Measurements from ENCODE around the gene ARNT2.

The ARNT2 gene

DNA sequence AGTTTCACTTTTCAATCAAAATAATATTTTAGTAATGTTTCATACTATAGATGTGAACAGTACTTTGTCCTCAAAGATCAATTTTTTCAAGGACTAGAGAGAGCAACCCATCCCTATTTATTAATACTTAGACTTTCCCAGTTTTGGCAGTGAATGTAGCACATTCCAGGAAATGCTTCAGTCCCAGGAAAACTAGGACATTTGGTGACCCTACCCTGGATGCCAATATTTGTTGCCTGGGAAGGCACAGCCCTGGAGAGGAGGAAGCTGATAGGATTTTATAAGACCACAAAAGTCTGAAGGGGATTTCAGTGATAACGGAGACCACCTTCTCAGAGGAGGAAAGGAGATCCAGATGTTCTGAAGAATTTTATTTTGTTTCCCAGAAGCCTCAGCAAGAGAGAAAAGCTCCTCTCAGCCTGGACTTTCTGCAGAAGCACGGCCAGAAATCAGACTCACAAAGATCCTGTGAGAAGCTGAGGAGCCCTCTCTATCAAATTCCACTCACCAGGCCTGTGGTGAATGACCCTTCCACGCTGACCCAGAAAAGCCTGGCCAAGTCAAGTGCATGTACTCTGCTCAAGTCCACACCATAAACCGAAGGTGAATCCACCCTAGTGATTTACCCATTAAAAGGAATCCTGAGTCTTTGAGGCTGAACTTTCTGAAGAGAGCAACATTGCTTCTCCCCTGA is 203.3 kb downstream of the ARNT2 start:
- TF ChIP-seq, protein P1, sequence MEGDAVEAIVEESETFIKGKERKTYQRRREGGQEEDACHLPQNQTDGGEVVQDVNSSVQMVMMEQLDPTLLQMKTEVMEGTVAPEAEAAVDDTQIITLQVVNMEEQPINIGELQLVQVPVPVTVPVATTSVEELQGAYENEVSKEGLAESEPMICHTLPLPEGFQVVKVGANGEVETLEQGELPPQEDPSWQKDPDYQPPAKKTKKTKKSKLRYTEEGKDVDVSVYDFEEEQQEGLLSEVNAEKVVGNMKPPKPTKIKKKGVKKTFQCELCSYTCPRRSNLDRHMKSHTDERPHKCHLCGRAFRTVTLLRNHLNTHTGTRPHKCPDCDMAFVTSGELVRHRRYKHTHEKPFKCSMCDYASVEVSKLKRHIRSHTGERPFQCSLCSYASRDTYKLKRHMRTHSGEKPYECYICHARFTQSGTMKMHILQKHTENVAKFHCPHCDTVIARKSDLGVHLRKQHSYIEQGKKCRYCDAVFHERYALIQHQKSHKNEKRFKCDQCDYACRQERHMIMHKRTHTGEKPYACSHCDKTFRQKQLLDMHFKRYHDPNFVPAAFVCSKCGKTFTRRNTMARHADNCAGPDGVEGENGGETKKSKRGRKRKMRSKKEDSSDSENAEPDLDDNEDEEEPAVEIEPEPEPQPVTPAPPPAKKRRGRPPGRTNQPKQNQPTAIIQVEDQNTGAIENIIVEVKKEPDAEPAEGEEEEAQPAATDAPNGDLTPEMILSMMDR (conservative IDR thresholded peaks at IDR 0.05; ENCODE audit: control insufficient read depth, insufficient read depth, low read depth, low read length) = no peak
- H3K4me3 ChIP-seq (ENCODE audit: control insufficient read depth, low read depth, low read length) = no peak overlapping the region
- no peak for DNase-seq (ENCODE audit: low read depth)

DNA sequence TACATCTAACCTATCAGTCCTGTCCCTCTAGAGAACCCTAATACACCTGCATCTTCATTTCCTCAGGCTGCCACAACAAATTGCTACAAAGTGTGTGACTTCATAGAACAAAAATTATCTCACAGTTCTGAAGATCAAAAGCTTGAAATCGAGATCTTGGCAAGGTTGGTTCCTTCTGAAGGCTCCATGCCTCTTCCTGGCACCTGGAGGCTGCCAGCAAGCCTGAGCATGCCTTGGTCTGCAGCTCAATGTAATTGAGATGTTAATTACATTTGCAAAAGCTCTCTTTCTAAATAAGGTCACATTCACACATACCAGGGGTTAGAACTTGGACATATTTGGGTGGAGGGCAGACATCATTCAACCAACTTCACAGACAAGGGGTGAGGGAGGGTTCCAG is 204.5 kb downstream of the ARNT2 start:
- DNase-seq (ENCODE audit: low read depth) = no peak
- TF ChIP-seq, protein P1 (conservative IDR thresholded peaks at IDR 0.05; ENCODE audit: control insufficient read depth, insufficient read depth, low read depth, low read length) = no peak
- no peak overlapping the region for H3K4me3 ChIP-seq (ENCODE audit: control insufficient read depth, low read depth, low read length)

DNA sequence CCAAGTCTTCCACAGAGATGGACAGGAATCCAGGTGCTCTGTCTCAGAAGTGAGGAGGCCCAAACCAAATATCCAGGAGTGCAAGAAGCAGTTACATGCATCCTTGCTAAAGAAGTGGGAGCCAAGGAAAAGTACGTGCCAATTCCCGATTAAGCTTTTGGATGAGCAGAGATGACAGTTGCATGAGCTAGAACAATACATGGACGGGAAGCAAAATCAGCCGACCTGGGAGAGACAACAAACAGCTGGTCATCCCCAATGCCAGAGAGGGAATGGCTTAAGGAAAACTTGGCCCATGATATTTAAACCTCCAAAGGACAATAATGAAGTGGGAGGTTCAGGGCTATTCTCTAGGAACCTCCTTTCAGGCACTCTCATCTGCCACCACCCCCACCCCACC is 204.9 kb downstream of the ARNT2 start:
- no peak for DNase-seq (ENCODE audit: low read depth)
- TF ChIP-seq, protein P1 (conservative IDR thresholded peaks at IDR 0.05; ENCODE audit: control insufficient read depth, insufficient read depth, low read depth, low read length) = no peak
- no peak overlapping the region for H3K4me3 ChIP-seq (ENCODE audit: control insufficient read depth, low read depth, low read length)

DNA sequence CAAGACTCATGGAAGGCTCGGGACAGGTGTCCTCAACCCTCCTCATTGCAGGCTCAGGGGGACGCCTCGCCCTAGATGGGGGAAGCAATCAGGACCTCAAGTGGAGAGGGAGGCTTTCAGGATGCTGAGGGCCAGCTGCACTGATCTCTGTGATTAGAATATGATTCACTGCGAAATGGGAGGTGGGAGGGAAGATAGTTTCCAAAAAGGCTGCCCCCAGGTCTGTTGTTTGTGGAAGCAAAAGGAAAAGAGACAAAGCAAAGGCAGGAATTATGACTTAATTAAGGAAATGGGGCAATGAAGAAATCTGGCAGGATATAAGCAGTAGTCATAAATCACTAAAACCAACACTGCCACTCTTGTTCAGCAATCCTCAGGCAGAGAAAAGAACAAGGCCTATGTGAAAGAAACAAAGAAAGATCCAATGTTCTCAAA is 205.3 kb downstream of the ARNT2 start:
- H3K4me3 ChIP-seq (ENCODE audit: control insufficient read depth, low read depth, low read length) = no peak overlapping the region
- TF ChIP-seq, protein P1 (conservative IDR thresholded peaks at IDR 0.05; ENCODE audit: control insufficient read depth, insufficient read depth, low read depth, low read length) = no peak
- DNase-seq (ENCODE audit: low read depth) = peak; percentile 37

DNA sequence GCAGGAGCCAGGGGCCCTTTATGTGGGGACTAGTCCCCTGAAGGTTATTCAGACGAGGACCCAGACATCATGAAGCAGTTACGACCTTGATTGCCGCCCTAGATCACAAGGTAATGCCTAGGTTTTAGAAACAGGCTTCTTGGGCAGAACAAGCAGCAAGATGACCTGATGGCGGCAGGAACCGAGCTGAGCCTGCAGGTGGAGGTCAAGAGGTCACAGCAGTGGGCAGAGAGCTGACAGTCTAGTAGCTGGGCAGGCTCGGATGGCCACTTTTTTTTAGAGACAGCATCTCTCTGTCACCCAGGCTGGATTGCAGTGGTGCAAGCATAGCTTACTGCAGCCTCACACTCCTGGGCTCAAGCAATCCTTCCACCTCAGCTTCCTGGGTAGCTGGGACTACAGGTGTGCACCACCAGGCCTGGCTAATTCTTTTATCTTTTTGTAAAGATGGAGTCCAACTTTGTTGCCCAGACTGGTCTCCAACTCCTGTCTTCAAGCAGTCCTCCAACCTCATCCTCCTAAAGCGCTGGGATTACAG is 207.4 kb downstream of the ARNT2 start:
- H3K4me3 ChIP-seq (ENCODE audit: control insufficient read depth, low read depth, low read length) = no peak overlapping the region
- DNase-seq (ENCODE audit: low read depth) = no peak
- TF ChIP-seq, protein P1 (conservative IDR thresholded peaks at IDR 0.05; ENCODE audit: control insufficient read depth, insufficient read depth, low read depth, low read length) = no peak

DNA sequence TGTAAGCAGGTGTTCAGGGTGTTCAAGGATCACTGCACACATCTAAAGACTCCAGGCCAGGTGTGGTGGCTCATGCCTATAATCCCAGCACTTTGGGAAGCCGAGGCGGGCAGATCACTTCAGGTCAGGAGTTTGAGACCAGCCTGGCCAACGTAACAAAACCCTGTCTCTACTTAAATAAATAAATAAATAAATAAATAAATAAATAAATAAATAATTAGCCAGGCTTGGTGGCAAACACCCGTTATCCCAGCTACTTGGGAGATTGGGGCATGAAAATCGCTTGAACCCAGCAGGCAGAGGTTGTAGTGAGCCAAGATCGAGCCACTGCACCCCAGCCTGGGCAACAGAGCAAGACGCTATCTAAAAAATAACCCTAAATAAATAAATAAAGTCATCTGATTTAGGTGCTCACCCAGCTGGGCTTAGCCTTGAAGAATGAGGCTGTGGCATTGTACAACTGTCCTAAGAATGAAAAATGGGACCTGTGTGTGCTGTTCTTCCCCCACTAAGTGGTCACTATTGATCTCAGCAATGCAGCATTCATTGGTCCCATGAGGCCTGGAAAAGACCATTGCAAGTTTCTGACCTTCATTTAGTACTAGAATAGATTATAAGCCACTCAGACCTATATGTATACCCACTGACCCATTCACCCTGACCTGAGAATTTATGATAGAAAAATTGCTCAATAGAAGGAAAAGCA is 208.1 kb downstream of the ARNT2 start:
- TF ChIP-seq, protein P1 (conservative IDR thresholded peaks at IDR 0.05; ENCODE audit: control insufficient read depth, insufficient read depth, low read depth, low read length) = no peak
- H3K4me3 ChIP-seq (ENCODE audit: control insufficient read depth, low read depth, low read length) = no peak overlapping the region
- DNase-seq (ENCODE audit: low read depth) = no peak

Data from fibroblast of mammary gland (primary cell).